ENCODE measurements around the gene HECW1. TPM values are rescaled to one million over a fixed set of nuclear protein-coding genes. Genes with fewer than 3 reads are reported as not detected.

HECW1 gene
- total and polyA plus RNA-seq, 2 of the 8 experiments (the other 6 are each of a cell fraction or from before 2014, with no cell fraction given), result 2.9 to 12.7 TPM

DNA sequence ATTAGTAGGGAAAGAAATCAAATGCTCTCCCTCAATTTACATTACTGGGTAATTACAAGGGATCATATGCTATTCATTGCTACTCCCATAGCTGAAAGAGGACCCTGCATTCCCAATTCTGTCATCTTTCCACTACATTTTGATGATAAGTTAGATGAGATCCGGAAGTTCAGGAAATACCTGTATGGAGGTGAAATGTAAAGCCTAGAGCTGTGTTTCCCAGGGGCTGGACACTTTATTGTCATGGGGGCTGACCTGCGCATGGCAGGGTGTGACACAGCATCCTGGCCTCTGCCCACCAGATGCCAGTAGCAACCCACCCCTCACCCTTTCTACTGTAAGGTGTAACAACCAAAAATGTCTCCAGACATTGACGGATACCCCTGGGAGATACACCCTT is 56.6 kb downstream of the HECW1 start:
- no peak overlapping the region for H3K4me2 ChIP-seq (ENCODE audit: insufficient read depth in 1 of 2, low read depth in 2 of 2, low read length in 2 of 2)
- H2AFZ ChIP-seq (ENCODE audit: low read length), result no peak overlapping the region
- H3K36me3 ChIP-seq (ENCODE audit: control insufficient read depth in 2 of 4, insufficient read depth in 4 of 4, low read length in 3 of 4), result no peaks in the 10 kb centered on the region
- H3K56ac ChIP-seq (replicated peaks; ENCODE audit: insufficient read length, low read depth, low read length), result no peak overlapping the region
- no peak for DNase-seq (ENCODE audit: low read depth in 1 of 2, low spot score in 2 of 2)
- H2BK5ac ChIP-seq (ENCODE audit: low read depth, low read length), result no peak overlapping the region
- H3K9ac ChIP-seq (replicated peaks in 1 of 4; ENCODE audit: extremely low read depth in 1 of 4, low read depth in 3 of 4, low read length in 3 of 4), result no peak overlapping the region
- no peak overlapping the region for H3K27ac ChIP-seq (ENCODE audit: low read depth, low read length)
- H3K18ac ChIP-seq (ENCODE audit: extremely low read depth, low read length), result no peak overlapping the region
- WGBS, 2 experiments (ENCODE audit: extremely low coverage in 1 of 2, insufficient coverage in 1 of 2, insufficient read length in 1 of 2, insufficient replicate concordance in 2 of 2, low coverage in 1 of 2, low lambda C conversion rate in 2 of 2, missing lambda C conversion rate in 1 of 2), result 91% methylated on average over 3 of the region's 3 CpGs; no CpG with 5 or more reads in 1 of the 2 experiments
- H3K9me3 ChIP-seq (ENCODE audit: insufficient read depth in 2 of 2, low read depth in 1 of 2, low read length in 1 of 2), result no peaks in the 10 kb centered on the region
- H3K14ac ChIP-seq (ENCODE audit: insufficient read length), result no peak overlapping the region
- no peak overlapping the region for H2BK12ac ChIP-seq (ENCODE audit: low read depth, low read length)
- H3K79me1 ChIP-seq (ENCODE audit: low read depth, low read length), result 0 out of 2 replicates have a peak, but pooled peaks cover 2% of the 10 kb centered on the region
- no peak overlapping the region; the same call in 1 of the 2 replicates for H4K8ac ChIP-seq (ENCODE audit: extremely low read depth, insufficient read depth, low read length)
- no peak overlapping the region for H4K91ac ChIP-seq (replicated peaks; ENCODE audit: insufficient read length, low read length)
- no peak overlapping the region for H4K5ac ChIP-seq (ENCODE audit: insufficient read length, low read depth, low read length)
- H3K23me2 ChIP-seq (ENCODE audit: low read depth, low read length), result no peaks in the 10 kb centered on the region
- no peak overlapping the region for H2BK120ac ChIP-seq (replicated peaks; ENCODE audit: low read depth, low read length)
- H2AK5ac ChIP-seq (ENCODE audit: low read depth, low read length), result no peak overlapping the region
- H3K27me3 ChIP-seq (replicated peaks in 1 of 4; ENCODE audit: control insufficient read depth in 3 of 4, extremely low read depth in 1 of 4, insufficient read depth in 3 of 4, low read length in 3 of 4), result no peaks in the 10 kb centered on the region
- H3K79me2 ChIP-seq (ENCODE audit: control insufficient read depth in 1 of 2, insufficient read depth in 2 of 2, low read length in 2 of 2), result no peaks in the 10 kb centered on the region
- no peak overlapping the region for H3K4ac ChIP-seq (replicated peaks; ENCODE audit: insufficient read length, low read depth, low read length)
- no peak overlapping the region for H3K23ac ChIP-seq (ENCODE audit: insufficient read length)
- CTCF ChIA-PET (ENCODE audit: partially characterized antibody), result interaction anchor here (0.6 to 0.9 kb wide), 2 partner anchors 33 to 111 kb away, joined by 3 to 4 read pairs; no protein-coding TSS in a partner anchor
- H2BK20ac ChIP-seq (ENCODE audit: low read length), result no peak overlapping the region; the same call in 1 of the 2 replicates
- POLR2A ChIA-PET (ENCODE audit: partially characterized antibody), result no interaction called here
- no peak overlapping the region for H2BK15ac ChIP-seq (ENCODE audit: low read length)
- H4K20me1 ChIP-seq (replicated peaks in 1 of 2; ENCODE audit: control insufficient read depth in 1 of 2, insufficient read depth in 2 of 2, low read length in 2 of 2), result no peaks in the 10 kb centered on the region
- FAIRE-seq, result no peak
- H3K4me3 ChIP-seq (ENCODE audit: extremely low read depth in 1 of 4, insufficient read depth in 2 of 4, low read depth in 3 of 4, low read length in 4 of 4), result no peak overlapping the region
- peaks cover 0 to 10% (median 4%) of the 10 kb centered on the region in 4 experiments; a peak in 6 of 7 replicates for H3K4me1 ChIP-seq (replicated peaks in 1 of 4; ENCODE audit: control insufficient read depth in 3 of 4, insufficient read depth in 4 of 4, low read length in 3 of 4)
- TF ChIP-seq CBX5 (IDR thresholded peaks at IDR 0.05; ENCODE audit: low read depth, low read length) (no peak), SP2 (IDR thresholded peaks at IDR 0.05; ENCODE audit: low read length) (no peak), GABPA (IDR thresholded peaks at IDR 0.05; ENCODE audit: borderline replicate concordance, insufficient read depth, low read length) (no peak)

Data from H1 (cell line).